ENCODE data around the gene SQSTM1. TPM values are rescaled to one million over a fixed set of nuclear protein-coding genes. Genes with fewer than 3 reads are reported as not detected.
A peak's percentile ranks its signal among the peaks of the same experiment; 100 is the strongest.

Gene SQSTM1
- total and polyA plus RNA-seq, 9 of the 15 experiments (the other 6 are each of a cell fraction or from before 2014, with no cell fraction given) = 5.6 to 148 (median 64.0) TPM

GRCh38 chr5:179793468-179794139 lies 27.1 kb upstream of the SQSTM1 start, which contains the start of gene LTC4S:
LTC4S (plus strand) TSS chr5:179793986; CDS start chr5:179794081, 95 bp downstream.
- Histone ChIP-seq H3K4me3 (no peak within 1 kb of the TSS), H3K9me1 (ENCODE audit: control insufficient read depth, insufficient read depth, low read length) (no peaks in the 10 kb centered on the region), H3K9ac (ENCODE audit: insufficient read depth in 1 of 2, low read depth in 2 of 2, low read length in 2 of 2) (peak within 1 kb of the TSS in 1 of 2 experiments; percentile 83; a peak in 2 of 4 replicates), H3K9me3 (replicated peaks; ENCODE audit: control insufficient read depth, insufficient read depth, low read depth, low read length) (no peaks in the 10 kb centered on the region), H3K4me1 (replicated peaks in 1 of 2; ENCODE audit: control insufficient read depth in 2 of 2, insufficient read depth in 2 of 2, low read length in 2 of 2) (peaks cover 0 to 43% of the 10 kb centered on the region in 2 experiments; a peak in 2 of 5 replicates), H3K79me2 (ENCODE audit: control insufficient read depth, insufficient read depth, low read length) (no peaks in the 10 kb centered on the region), H3K27ac (ENCODE audit: extremely low read depth, low read depth, low read length) (no peak within 1 kb of the TSS), H2AFZ (ENCODE audit: low read depth, low read length) (no peak within 1 kb of the TSS), H3K4me2 (ENCODE audit: insufficient read depth, low read length) (no peak within 1 kb of the TSS), H4K20me1 (replicated peaks; ENCODE audit: control insufficient read depth, insufficient read depth, low read length) (no peaks in the 10 kb centered on the region), H3K36me3 (ENCODE audit: control insufficient read depth, insufficient read depth, low read length) (peaks cover 20% of the 10 kb centered on the region; the same call in 1 of the 3 replicates), H3K27me3 (ENCODE audit: control insufficient read depth in 2 of 2, insufficient read depth in 2 of 2, low read length in 2 of 2) (no peaks in the 10 kb centered on the region)
- ChIA-PET POLR2A (interaction anchor here (0.7 to 1.0 kb wide), 2 partner anchors 14 to 30 kb away, joined by 3 to 5 read pairs; no protein-coding TSS in a partner anchor), CTCF (ENCODE audit: low intra/inter-chr PET ratio) (no interaction called here)
- TF ChIP-seq ZNF175 (CRISPR knock-in tag; IDR thresholded peaks at IDR 0.05; ENCODE audit: low read depth) = no peak
- no peak for TF ChIP-seq ZNF696 (CRISPR knock-in tag; conservative IDR thresholded peaks at IDR 0.05)
- TF ChIP-seq POLR2G (IDR thresholded peaks at IDR 0.05; ENCODE audit: low read depth, low read length) = 0 out of 2 replicates have a peak, but pooled peaks have one; percentile 40
- peak; percentile 18 for TF ChIP-seq PRDM10 (IDR thresholded peaks at IDR 0.05; ENCODE audit: partially characterized antibody)
- ATAC-seq (peak; percentile 16; the same call in 2 of the 3 replicates), FAIRE-seq (no peak), DNase-seq (ENCODE audit: extremely low read depth in 1 of 4, low spot score in 3 of 4) (no peak)
- no TSS peak for BruUV-seq (replicated peaks)
- 62% methylated on average over 15 of the region's 19 CpGs for WGBS (ENCODE audit: insufficient coverage, low coverage, missing lambda C conversion rate)
- in situ Hi-C loops (cut with MboI) (no loop called here), intact Hi-C loops (cut with micrococcal nuclease) (no loop called here)

All from K562 (cell line).